Tibial nerve (tissue), 4 donors: ENCODE data around the gene PRPS2. TPM values are rescaled to one million over a fixed set of nuclear protein-coding genes. Genes with fewer than 3 reads are reported as not detected.

Experiments
- DNase-seq, 2 donors: peaks; one replicate each; pipeline ENCODE4 v3.0.0-alpha.2; 2019; ENCODE audit warnings: low spot score in 2 of 2
- H3K27ac ChIP-seq, 4 donors: fragments of 200-600 bp; sonication (generic) in 3 of 4; one replicate each; pipeline ENCODE4 v1.5.1; 2017 to 2019; ENCODE audit warnings: mild to moderate bottlenecking in 1 of 4
- H3K27me3 ChIP-seq, 2 donors: fragments of 200-600 bp; sonication (generic) in 1 of 2; one replicate each; pipeline versions ENCODE4 v1.5.1 to v1.6.0; 2017 to 2019
- H3K36me3 ChIP-seq, 3 donors: fragments of 200-600 bp; sonication (generic); one replicate each; pipeline ENCODE4 v1.5.1; 2018 to 2019
- H3K4me1 ChIP-seq, 4 donors: fragments of 200-600 bp; sonication (generic) in 3 of 4; one replicate each; pipeline ENCODE4 v1.5.1; 2017 to 2019
- H3K4me3 ChIP-seq, 4 donors: fragments of 200-600 bp; sonication (generic) in 3 of 4; one replicate each; pipeline ENCODE4 v1.5.1; 2017 to 2019; ENCODE audit warnings: mild to moderate bottlenecking in 1 of 4, moderate library complexity in 1 of 4
- H3K9me3 ChIP-seq, 4 donors: fragments of 200-600 bp; sonication (generic) in 3 of 4; one replicate each; pipeline ENCODE4 v1.5.1; 2017 to 2019
- CTCF ChIP-seq, 5 experiments: fragments of 200-600 bp in 3 of 5; fragments of 450-650 bp in 2 of 5; sonication (generic) in 3 of 5; IDR thresholded peaks; one replicate each; pipeline ENCODE4 v1.5.1; 2016 to 2019; ENCODE audit warnings: antibody characterized with exemption in 5 of 5, mild to moderate bottlenecking in 3 of 5, moderate library complexity in 2 of 5
- EP300 ChIP-seq, 2 donors: sonication (generic); formaldehyde crosslinking; IDR thresholded peaks; one replicate each; pipeline ENCODE4 v1.6.1; 2017; ENCODE audit warnings: antibody characterized with exemption in 2 of 2, mild to moderate bottlenecking in 1 of 2
- POLR2A ChIP-seq, 2 donors: fragments of 450-650 bp; IDR thresholded peaks; one replicate each; pipeline ENCODE4 v1.6.1; 2017; ENCODE audit warnings: antibody characterized with exemption in 2 of 2, mild to moderate bottlenecking in 2 of 2, moderate library complexity in 2 of 2
- WGBS, 2 donors: methylation state at CpG; one replicate each; pipeline ENCODE4 v1.1.5; 2018; 5-methylcytosine and 5-hydroxymethylcytosine counted together
- total RNA-seq, 4 donors: library from RNA; depleted of rRNA; stranded (reverse); fragments of >200 nt; gene quantifications; one replicate each; pipeline ENCODE4 v1.1.0, GENCODE V29; 2016

Gene PRPS2
- total RNA-seq, 4 donors from 2014 or later, result 141 to 614 (median 393) TPM

DNA sequence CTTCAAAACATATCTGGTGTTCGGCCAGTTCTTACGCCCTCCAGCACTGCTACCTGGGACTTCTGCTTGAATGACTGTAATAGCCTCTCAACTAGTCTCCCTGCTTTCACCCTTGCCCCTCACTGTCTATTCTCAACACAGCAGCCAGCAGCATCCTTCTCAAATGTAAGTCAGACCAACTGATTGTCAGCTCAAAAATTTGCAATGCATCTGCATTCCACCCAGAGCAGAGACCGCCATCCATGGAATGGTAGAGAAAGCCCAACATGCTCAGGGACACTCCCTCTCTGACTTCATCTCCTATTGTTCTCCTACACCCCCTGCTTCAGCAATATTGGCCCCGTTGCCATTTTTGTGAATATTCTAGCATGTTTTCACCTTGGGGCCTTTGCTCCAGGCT is 81.5 kb downstream of the PRPS2 start:
- Histone ChIP-seq H3K9me3 (no peaks in the 10 kb centered on the region), H3K27me3 (no peaks in the 10 kb centered on the region), H3K36me3 (no peaks in the 10 kb centered on the region), H3K27ac (no peak overlapping the region), H3K4me3 (no peak overlapping the region), H3K4me1 (no peaks in the 10 kb centered on the region)
- 82 to 83% methylated on average over 4 of the region's 4 CpGs for WGBS, 2 donors
- DNase-seq, result no peak
- TF ChIP-seq CTCF (IDR thresholded peaks at IDR 0.05), result no peak
- no peak for TF ChIP-seq EP300 (IDR thresholded peaks at IDR 0.05)
- no peak for TF ChIP-seq POLR2A (IDR thresholded peaks at IDR 0.05)

Other genes with a start within 250 kb of the PRPS2 start
- gene TLR7, start 75.7 kb downstream of the PRPS2 start, total RNA-seq, result 1 to 10 TPM in 1 of 4 donors, under 1 TPM in 3; 0.30 to 1.2 (median 0.64) TPM
- 1 to 10 TPM in 3 of 4 donors, under 1 TPM in 1; 0.63 to 1.8 (median 1.4) TPM for gene TLR8, start 115.2 kb downstream of the PRPS2 start, total RNA-seq
- gene TMSB4X, start 183.7 kb downstream of the PRPS2 start, total RNA-seq, result 1,000 to 10,000 TPM; 3,029 to 4,490 (median 3,421) TPM